GM23338 (cell line): ENCODE measurements around the gene NXPE3. TPM values are rescaled to one million over a fixed set of nuclear protein-coding genes. Genes with fewer than 3 reads are reported as not detected.
A peak's percentile ranks its signal among the peaks of the same experiment; 100 is the strongest.

ENCODE experiments used
- ATAC-seq: fragments of 200-7000 bp; cut with Tn5 transposase; 3 replicates; pipeline ENCODE4 v1.9.1; 2020
- DNase-seq: peaks from one replicate; pipeline ENCODE4 v3.0.0-alpha.2; 2015; ENCODE audit warnings: low spot score
- H2AFZ ChIP-seq: fragments of 200-600 bp; sonication (generic); 2 replicates; pipeline ENCODE4 v1.8.0; 2016; ENCODE audit warnings: antibody characterized with exemption, mild to moderate bottlenecking, moderate library complexity
- H3F3A ChIP-seq: fragments of 200-600 bp; sonication (generic); replicated peaks from 2 replicates; pipeline ENCODE4 v1.8.0; 2017; ENCODE audit warnings: antibody characterized with exemption, mixed run types, low read depth
- H3K27ac ChIP-seq: fragments of 200-600 bp; sonication (generic); 2 replicates; pipeline ENCODE4 v1.6.1; 2016; ENCODE audit warnings: low read depth
- H3K27me3 ChIP-seq: fragments of 200-600 bp; sonication (generic); 2 replicates; pipeline ENCODE4 v1.8.0; 2016; ENCODE audit warnings: mild to moderate bottlenecking, mixed run types, moderate library complexity; ENCODE audit not compliant: insufficient read depth
- H3K36me3 ChIP-seq: fragments of 200-600 bp; sonication (generic); 2 replicates; pipeline ENCODE4 v1.8.0; 2016; ENCODE audit warnings: mild to moderate bottlenecking; ENCODE audit not compliant: insufficient read depth
- H3K4me1 ChIP-seq: fragments of 200-600 bp; sonication (generic); 2 replicates; pipeline ENCODE4 v1.8.0; 2016; ENCODE audit warnings: mild to moderate bottlenecking, moderate library complexity; ENCODE audit not compliant: insufficient read depth
- H3K4me2 ChIP-seq: fragments of 200-600 bp; sonication (generic); 2 replicates; pipeline ENCODE4 v1.7.1; 2017; ENCODE audit warnings: mixed run types
- H3K4me3 ChIP-seq: fragments of 200-600 bp; sonication (generic); 2 replicates; pipeline ENCODE4 v1.6.1; 2016; ENCODE audit warnings: mixed run types
- H3K79me2 ChIP-seq: fragments of 200-600 bp; sonication (generic); replicated peaks from 2 replicates; pipeline ENCODE4 v1.8.0; 2017; ENCODE audit warnings: mild to moderate bottlenecking; ENCODE audit not compliant: insufficient read depth
- H3K9me2 ChIP-seq: fragments of 200-600 bp; sonication (generic); 2 replicates; pipeline ENCODE4 v1.8.0; 2017; ENCODE audit not compliant: insufficient read depth
- H4K20me1 ChIP-seq: fragments of 200-600 bp; sonication (generic); replicated peaks from 2 replicates; pipeline ENCODE4 v1.8.0; 2017; ENCODE audit warnings: mild to moderate bottlenecking; ENCODE audit not compliant: insufficient read depth
- H3K27ac Mint-ChIP-seq: 2 replicates; pipeline ENCODE4 v1.8.0; 2020; ENCODE audit warnings: inconsistent platforms, mild to moderate bottlenecking, moderate library complexity, mixed read lengths
- H3K27me3 Mint-ChIP-seq: 3 replicates; pipeline ENCODE4 v1.8.0; 2022; ENCODE audit warnings: low read depth, mild to moderate bottlenecking, moderate library complexity, mixed read lengths, inconsistent platforms; ENCODE audit not compliant: insufficient read depth, poor library complexity
- H3K36me3 Mint-ChIP-seq: 3 replicates; pipeline ENCODE4 v1.8.0; 2021; ENCODE audit warnings: low read depth, mild to moderate bottlenecking, inconsistent platforms, moderate library complexity, mixed read lengths
- H3K4me1 Mint-ChIP-seq: 3 replicates; pipeline ENCODE4 v1.8.0; 2020; ENCODE audit warnings: mild to moderate bottlenecking, inconsistent platforms, mixed read lengths
- H3K4me3 Mint-ChIP-seq: 3 replicates; pipeline ENCODE4 v1.8.0; 2021; ENCODE audit warnings: moderate library complexity, mild to moderate bottlenecking, inconsistent platforms, mixed read lengths
- H3K9me3 Mint-ChIP-seq: 3 replicates; pipeline ENCODE4 v1.8.0; 2020; ENCODE audit warnings: moderate library complexity, mild to moderate bottlenecking, inconsistent platforms, mixed read lengths
- CREB1 ChIP-seq: fragments of 250-450 bp; sonication (Bioruptor Pico); IDR thresholded peaks from 2 replicates; pipeline ENCODE4 v1.5.0; 2020; ENCODE audit warnings: low read depth, mild to moderate bottlenecking, moderate library complexity
- EZH2 ChIP-seq: fragments of 200-600 bp; sonication (generic); IDR thresholded peaks from one replicate; pipeline ENCODE4 v1.8.0; 2017; ENCODE audit warnings: antibody characterized with exemption, mild to moderate bottlenecking, low read depth; ENCODE audit not compliant: unreplicated experiment
- NANOG ChIP-seq: IDR thresholded peaks from 2 replicates; pipeline ENCODE4 v1.6.1; 2016; ENCODE audit warnings: antibody characterized with exemption, borderline replicate concordance
- POLR2AphosphoS5 ChIP-seq: IDR thresholded peaks from 2 replicates; pipeline ENCODE4 v1.6.1; 2016; ENCODE audit warnings: antibody characterized with exemption, low read depth
- ZNF331 ChIP-seq: fragments of 250-450 bp; sonication (Bioruptor Pico); IDR thresholded peaks from 2 replicates; pipeline ENCODE4 v1.5.0; 2020; ENCODE audit warnings: low read depth, mild to moderate bottlenecking, moderate library complexity
- polyA plus RNA-seq: library from polyadenylated mRNA; unstranded; fragments of >200 nt; fragmentation: Nextera tagmentation; extraction: Ambion mirVana; gene quantifications from 2 replicates; pipeline ENCODE4 v1.2.1, GENCODE V29; 2016
- total RNA-seq: library from RNA; depleted of rRNA; stranded (reverse); fragments of >200 nt; shearing (Covaris generic); gene quantifications from 2 replicates; pipeline ENCODE4 v1.2.3, GENCODE V29; 2014
- TF ChIP-seq, protein P1 (sequence below): IDR thresholded peaks from one replicate; pipeline ENCODE4 v1.6.1; 2018; ENCODE audit warnings: antibody characterized with exemption; ENCODE audit not compliant: unreplicated experiment
- TF ChIP-seq, protein P2 (sequence below), 2 experiments: fragments of 200-600 bp in 1 of 2; sonication (generic) in 1 of 2; conservative IDR thresholded peaks; 2 replicates each; pipeline versions ENCODE4 v1.5.1 to v1.6.1; 2016 to 2017; ENCODE audit warnings: antibody characterized with exemption in 2 of 2, low read depth in 2 of 2, mild to moderate bottlenecking in 2 of 2, moderate library complexity in 1 of 2

NXPE3 gene
- total and polyA plus RNA-seq, 2 experiments from 2014 or later = 13.3 to 20.8 TPM

DNA sequence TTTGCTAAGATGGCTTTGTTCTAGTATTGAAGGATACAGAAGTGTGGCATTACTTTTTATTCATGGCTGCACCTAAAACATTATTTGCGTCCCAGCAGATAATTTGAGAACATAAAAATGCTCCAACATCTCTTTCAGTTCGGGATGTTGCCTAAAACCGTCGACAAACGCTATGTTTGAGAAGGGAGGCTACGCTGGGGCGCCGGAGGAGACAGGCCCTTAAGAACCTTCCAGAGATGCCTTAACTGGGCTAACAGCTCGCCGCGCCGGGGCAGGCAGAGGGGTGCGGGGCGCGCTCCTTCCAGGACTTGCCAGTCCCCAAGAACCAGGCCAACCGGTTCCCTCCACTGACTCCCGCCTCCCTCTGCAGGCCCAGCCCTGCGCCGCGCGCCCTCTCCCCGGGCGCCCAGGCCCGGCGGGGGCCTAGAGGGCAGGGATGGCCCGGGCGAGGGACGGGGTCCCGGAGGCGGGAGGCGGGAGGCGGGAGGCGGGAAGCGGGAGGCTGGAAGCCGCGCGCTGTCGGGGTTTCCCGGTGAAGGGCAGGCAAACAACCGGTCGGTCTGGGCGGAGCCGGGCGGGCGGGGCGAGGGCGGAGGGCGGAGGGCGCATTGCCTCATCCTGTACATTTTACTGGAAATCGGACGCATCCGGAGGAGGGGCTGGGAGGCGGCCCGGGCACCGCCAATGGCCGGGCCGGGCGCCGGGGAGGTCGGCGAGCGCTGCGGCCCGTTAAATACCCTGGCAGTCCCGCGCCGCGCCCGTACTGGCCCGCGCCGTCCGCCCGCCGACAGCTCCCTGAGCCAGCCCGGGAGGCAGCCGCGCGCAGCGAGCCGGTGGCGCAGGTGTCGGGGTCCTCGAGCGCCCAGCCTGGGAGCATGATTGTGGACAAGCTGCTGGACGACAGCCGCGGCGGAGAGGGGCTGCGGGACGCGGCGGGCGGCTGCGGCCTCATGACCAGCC lies 70.0 kb downstream of the NXPE3 start, which contains the start of gene NFKBIZ (continued):
- TF ChIP-seq, protein P1, sequence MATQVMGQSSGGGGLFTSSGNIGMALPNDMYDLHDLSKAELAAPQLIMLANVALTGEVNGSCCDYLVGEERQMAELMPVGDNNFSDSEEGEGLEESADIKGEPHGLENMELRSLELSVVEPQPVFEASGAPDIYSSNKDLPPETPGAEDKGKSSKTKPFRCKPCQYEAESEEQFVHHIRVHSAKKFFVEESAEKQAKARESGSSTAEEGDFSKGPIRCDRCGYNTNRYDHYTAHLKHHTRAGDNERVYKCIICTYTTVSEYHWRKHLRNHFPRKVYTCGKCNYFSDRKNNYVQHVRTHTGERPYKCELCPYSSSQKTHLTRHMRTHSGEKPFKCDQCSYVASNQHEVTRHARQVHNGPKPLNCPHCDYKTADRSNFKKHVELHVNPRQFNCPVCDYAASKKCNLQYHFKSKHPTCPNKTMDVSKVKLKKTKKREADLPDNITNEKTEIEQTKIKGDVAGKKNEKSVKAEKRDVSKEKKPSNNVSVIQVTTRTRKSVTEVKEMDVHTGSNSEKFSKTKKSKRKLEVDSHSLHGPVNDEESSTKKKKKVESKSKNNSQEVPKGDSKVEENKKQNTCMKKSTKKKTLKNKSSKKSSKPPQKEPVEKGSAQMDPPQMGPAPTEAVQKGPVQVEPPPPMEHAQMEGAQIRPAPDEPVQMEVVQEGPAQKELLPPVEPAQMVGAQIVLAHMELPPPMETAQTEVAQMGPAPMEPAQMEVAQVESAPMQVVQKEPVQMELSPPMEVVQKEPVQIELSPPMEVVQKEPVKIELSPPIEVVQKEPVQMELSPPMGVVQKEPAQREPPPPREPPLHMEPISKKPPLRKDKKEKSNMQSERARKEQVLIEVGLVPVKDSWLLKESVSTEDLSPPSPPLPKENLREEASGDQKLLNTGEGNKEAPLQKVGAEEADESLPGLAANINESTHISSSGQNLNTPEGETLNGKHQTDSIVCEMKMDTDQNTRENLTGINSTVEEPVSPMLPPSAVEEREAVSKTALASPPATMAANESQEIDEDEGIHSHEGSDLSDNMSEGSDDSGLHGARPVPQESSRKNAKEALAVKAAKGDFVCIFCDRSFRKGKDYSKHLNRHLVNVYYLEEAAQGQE = no peak
- TF ChIP-seq ZNF331 (CRISPR knock-in tag) = no peak
- no peak for TF ChIP-seq EZH2
- TF ChIP-seq POLR2AphosphoS5 = peak; percentile 96
- TF ChIP-seq CREB1 (CRISPR knock-in tag) = no peak

DNA sequence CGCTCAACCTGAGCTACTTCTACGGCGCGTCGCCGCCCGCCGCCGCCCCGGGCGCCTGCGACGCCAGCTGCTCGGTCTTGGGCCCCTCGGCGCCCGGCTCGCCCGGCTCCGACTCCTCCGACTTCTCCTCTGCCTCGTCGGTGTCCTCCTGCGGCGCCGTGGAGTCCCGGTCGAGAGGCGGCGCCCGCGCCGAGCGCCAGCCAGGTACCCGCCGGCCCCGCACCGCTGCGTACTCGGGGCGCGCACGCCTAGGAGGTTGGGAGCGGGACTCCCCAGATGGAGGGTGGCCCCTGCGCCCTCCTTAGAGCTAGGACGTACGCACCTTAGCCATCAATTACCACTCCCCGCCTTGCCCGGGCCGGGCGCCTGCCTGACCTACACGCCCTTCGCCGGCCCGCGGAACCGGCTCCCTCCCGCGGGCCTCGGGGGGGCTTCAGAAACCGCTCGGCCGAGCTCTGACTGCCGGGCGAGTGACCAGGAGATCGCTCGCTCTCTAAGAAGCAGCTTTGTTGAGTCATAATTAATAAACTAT lies 70.8 kb downstream of the NXPE3 start:
- Histone ChIP-seq H3K4me1 (peaks cover 21% of the 10 kb centered on the region), H3F3A (0 out of 2 replicates have a peak, but pooled peaks cover 6% of the 10 kb centered on the region), H3K27me3 (no peaks in the 10 kb centered on the region), H3K4me3 (peak overlapping the region; percentile 84), H4K20me1 (peaks cover 17% of the 10 kb centered on the region), H2AFZ (no peak overlapping the region), H3K79me2 (peaks cover 40% of the 10 kb centered on the region), H3K27ac (peak overlapping the region; percentile 75), H3K9me2 (no peaks in the 10 kb centered on the region; the same call in 1 of the 2 replicates), H3K36me3 (peaks cover 28% of the 10 kb centered on the region), H3K4me2 (peak overlapping the region; percentile 85)
- Mint-ChIP-seq H3K27ac (peak overlapping the region; percentile 94), H3K4me1 (peaks cover 33% of the 10 kb centered on the region), H3K27me3 (peaks cover 4% of the 10 kb centered on the region), H3K9me3 (no peaks in the 10 kb centered on the region; the same call in 2 of the 3 replicates), H3K36me3 (peaks cover 47% of the 10 kb centered on the region), H3K4me3 (peak overlapping the region; percentile 98)
- ATAC-seq (peak; percentile 51), DNase-seq (peak; percentile 49)
- no peak for TF ChIP-seq NANOG
- TF ChIP-seq, protein P2, sequence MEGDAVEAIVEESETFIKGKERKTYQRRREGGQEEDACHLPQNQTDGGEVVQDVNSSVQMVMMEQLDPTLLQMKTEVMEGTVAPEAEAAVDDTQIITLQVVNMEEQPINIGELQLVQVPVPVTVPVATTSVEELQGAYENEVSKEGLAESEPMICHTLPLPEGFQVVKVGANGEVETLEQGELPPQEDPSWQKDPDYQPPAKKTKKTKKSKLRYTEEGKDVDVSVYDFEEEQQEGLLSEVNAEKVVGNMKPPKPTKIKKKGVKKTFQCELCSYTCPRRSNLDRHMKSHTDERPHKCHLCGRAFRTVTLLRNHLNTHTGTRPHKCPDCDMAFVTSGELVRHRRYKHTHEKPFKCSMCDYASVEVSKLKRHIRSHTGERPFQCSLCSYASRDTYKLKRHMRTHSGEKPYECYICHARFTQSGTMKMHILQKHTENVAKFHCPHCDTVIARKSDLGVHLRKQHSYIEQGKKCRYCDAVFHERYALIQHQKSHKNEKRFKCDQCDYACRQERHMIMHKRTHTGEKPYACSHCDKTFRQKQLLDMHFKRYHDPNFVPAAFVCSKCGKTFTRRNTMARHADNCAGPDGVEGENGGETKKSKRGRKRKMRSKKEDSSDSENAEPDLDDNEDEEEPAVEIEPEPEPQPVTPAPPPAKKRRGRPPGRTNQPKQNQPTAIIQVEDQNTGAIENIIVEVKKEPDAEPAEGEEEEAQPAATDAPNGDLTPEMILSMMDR (conservative IDR thresholded peaks at IDR 0.05; ENCODE audit: low read depth in 2 of 2) = peak in 1 of 2 experiments; percentile 7; a peak in 1 of 4 replicates
